ENCODE data around the gene ATP6V0A4.

The ATP6V0A4 gene

DNA sequence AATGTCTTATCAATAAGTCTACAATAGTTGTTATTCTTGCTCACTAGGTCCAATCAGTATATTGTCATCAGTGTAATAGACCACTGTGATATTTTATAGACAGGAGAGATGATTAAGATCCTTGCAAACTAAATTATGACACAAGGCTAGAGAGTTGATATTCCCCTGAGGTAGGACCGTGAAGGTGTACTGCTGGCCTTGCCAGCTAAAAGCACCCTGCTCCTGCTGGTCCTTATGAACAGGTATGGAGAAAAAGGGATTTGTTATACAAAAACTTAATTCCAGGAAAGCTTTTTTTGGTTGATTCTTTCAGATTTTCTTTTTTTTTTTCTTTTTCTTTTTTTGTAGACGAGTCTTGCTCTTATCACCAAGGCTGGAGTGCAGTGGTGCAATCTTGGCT, 17.0 kb downstream of the ATP6V0A4 start:
- H3K9me3 ChIP-seq, result no peaks in the 10 kb centered on the region
- H3K36me3 ChIP-seq, result no peaks in the 10 kb centered on the region
- H4K20me1 ChIP-seq, result no peaks in the 10 kb centered on the region
- TF ChIP-seq Cebpa-rat (IDR thresholded peaks at IDR 0.05), result no peak
- H3K27ac ChIP-seq, result no peak overlapping the region
- no peak overlapping the region for H3K4me3 ChIP-seq
- H3K27me3 ChIP-seq, result no peaks in the 10 kb centered on the region
- no peaks in the 10 kb centered on the region for H3K4me1 ChIP-seq
- H3K4me2 ChIP-seq, result no peak overlapping the region
- no peak overlapping the region for H3K9ac ChIP-seq

GRCh38 chr7:138776166-138776833, 21.7 kb downstream of the ATP6V0A4 start:
- Histone ChIP-seq H3K36me3 (no peaks in the 10 kb centered on the region), H3K27me3 (no peaks in the 10 kb centered on the region)

GRCh38 chr7:138773817-138774216, 24.2 kb downstream of the ATP6V0A4 start:
- Histone ChIP-seq H3K27ac (no peak overlapping the region), H3K36me3 (no peaks in the 10 kb centered on the region), H3K9me3 (no peaks in the 10 kb centered on the region), H3K4me3 (no peak overlapping the region), H3K4me1 (peaks cover 10% of the 10 kb centered on the region), H3K27me3 (no peaks in the 10 kb centered on the region), H4K20me1 (no peaks in the 10 kb centered on the region), H3K4me2 (no peak overlapping the region), H3K9ac (no peak overlapping the region)
- TF ChIP-seq Cebpa-rat (IDR thresholded peaks at IDR 0.05), result no peak

More at GRCh38 chr7:138776166-138776833, 21.7 kb downstream of the ATP6V0A4 start:
- Histone ChIP-seq H3K4me3 (no peak overlapping the region), H3K9ac (no peak overlapping the region), H3K27ac (no peak overlapping the region), H3K4me1 (no peaks in the 10 kb centered on the region), H3K4me2 (no peak overlapping the region), H4K20me1 (no peaks in the 10 kb centered on the region), H3K9me3 (no peaks in the 10 kb centered on the region)
- no peak for TF ChIP-seq Cebpa-rat (IDR thresholded peaks at IDR 0.05)

DNA sequence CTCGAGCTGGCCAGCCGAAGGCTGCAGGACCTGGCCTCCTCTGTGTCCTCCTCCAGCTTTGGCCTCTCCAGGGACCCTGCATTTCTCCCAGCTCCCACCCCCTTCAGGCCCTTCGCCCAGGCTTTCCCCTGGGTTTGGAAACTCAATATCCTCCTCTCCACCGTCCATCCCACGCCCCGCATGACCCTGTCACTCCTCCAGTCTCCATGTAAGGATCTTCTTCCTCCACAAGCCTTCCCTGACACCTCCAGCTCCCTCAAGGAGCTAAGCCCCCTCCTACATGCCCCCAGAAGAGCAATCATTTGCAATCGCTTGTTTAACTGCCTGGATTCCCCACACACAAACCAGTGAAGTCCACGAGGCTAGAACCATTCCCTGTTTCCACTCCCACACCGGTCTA, 24.8 kb downstream of the ATP6V0A4 start:
- no peak overlapping the region for H3K27ac ChIP-seq
- H3K27me3 ChIP-seq, result no peaks in the 10 kb centered on the region
- H3K9me3 ChIP-seq, result no peaks in the 10 kb centered on the region
- no peaks in the 10 kb centered on the region for H3K36me3 ChIP-seq
- peaks cover 16% of the 10 kb centered on the region for H3K4me1 ChIP-seq
- no peak overlapping the region for H3K4me3 ChIP-seq
- no peaks in the 10 kb centered on the region for H4K20me1 ChIP-seq
- TF ChIP-seq Cebpa-rat (IDR thresholded peaks at IDR 0.05), result no peak
- H3K9ac ChIP-seq, result no peak overlapping the region
- no peak overlapping the region for H3K4me2 ChIP-seq

GRCh38 chr7:138770904-138771303, 27.1 kb downstream of the ATP6V0A4 start:
- H3K4me1 ChIP-seq, result peaks cover 27% of the 10 kb centered on the region
- H4K20me1 ChIP-seq, result no peaks in the 10 kb centered on the region
- H3K9ac ChIP-seq, result no peak overlapping the region
- H3K27ac ChIP-seq, result no peak overlapping the region
- H3K4me3 ChIP-seq, result no peak overlapping the region
- no peaks in the 10 kb centered on the region for H3K36me3 ChIP-seq
- no peaks in the 10 kb centered on the region for H3K27me3 ChIP-seq
- H3K4me2 ChIP-seq, result no peak overlapping the region
- peaks cover 8% of the 10 kb centered on the region; the same call in 1 of the 2 replicates for H3K9me3 ChIP-seq
- TF ChIP-seq Cebpa-rat (IDR thresholded peaks at IDR 0.05), result no peak

DNA sequence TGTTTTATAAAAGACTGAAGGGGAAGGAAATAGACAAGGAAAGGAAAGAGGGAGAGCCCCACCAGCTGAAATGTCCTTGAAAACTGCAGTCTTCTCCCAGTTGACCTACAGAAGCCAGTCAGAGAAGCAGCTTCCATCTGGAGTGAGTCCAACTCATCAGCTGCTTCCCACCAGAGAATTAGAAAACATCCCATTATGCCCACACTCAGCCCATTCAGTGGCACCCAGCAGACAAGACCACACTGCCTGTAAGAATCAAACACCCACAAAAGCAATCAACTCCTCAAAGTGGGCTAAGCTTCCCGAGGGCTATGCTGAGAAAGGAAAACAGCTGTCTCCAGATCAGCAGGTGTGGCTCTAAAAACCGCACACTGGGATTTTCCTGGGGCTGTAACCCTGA, 29.8 kb downstream of the ATP6V0A4 start:
- Histone ChIP-seq H3K27me3 (no peaks in the 10 kb centered on the region), H3K4me2 (peak overlapping the region; percentile 7), H3K36me3 (no peaks in the 10 kb centered on the region), H3K27ac (peak overlapping the region; percentile 24; the same call in 1 of the 2 replicates), H4K20me1 (no peaks in the 10 kb centered on the region), H3K4me1 (peaks cover 49% of the 10 kb centered on the region), H3K9ac (no peak overlapping the region), H3K9me3 (peaks cover 12% of the 10 kb centered on the region; the same call in 1 of the 2 replicates), H3K4me3 (no peak overlapping the region)
- TF ChIP-seq Cebpa-rat (IDR thresholded peaks at IDR 0.05), result no peak

DNA sequence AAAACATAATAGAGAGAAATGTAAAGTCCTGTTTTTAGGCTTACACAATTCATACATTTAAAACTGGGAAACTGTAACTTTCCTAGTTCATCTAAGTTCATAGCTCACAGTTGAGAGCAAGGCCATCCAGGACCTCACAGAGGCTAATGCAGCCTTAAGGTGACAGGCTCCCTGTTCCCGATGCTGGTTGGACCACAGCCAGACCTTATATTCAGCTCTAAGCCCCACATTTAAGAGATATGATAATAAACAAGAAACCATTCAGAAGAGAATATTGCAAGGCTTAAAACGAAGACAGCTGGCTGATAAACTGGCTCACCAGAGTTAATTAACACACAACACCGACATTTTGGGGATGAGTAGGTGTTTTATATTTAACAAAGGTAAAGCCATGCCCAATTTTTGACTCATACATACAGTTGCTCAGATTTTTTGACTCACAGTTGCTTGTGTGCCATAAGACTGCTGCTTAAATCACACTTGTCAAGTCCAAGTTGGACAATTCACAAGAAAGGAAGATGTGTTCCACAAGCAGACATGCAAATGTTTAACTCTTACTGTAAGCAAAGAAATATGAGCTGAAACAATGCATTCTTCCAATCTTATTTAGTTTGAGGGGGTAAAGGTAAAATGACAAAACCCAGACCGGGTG, 41.3 kb downstream of the ATP6V0A4 start:
- Histone ChIP-seq H3K4me1 (peaks cover 19% of the 10 kb centered on the region), H3K9me3 (peaks cover 8% of the 10 kb centered on the region; the same call in 1 of the 2 replicates), H3K4me3 (no peak overlapping the region), H3K36me3 (no peaks in the 10 kb centered on the region), H3K27me3 (no peaks in the 10 kb centered on the region), H4K20me1 (no peaks in the 10 kb centered on the region), H3K27ac (no peak overlapping the region), H3K4me2 (no peak overlapping the region), H3K9ac (no peak overlapping the region)
- TF ChIP-seq Cebpa-rat (IDR thresholded peaks at IDR 0.05), result no peak

- Histone ChIP-seq H3K9me3 (peaks cover 2% of the 10 kb centered on the region; the same call in 1 of the 2 replicates), H4K20me1 (no peaks in the 10 kb centered on the region), H3K4me3 (no peak overlapping the region), H3K36me3 (no peaks in the 10 kb centered on the region), H3K27ac (no peak overlapping the region), H3K4me2 (no peak overlapping the region), H3K9ac (no peak overlapping the region), H3K4me1 (peaks cover 26% of the 10 kb centered on the region), H3K27me3 (no peaks in the 10 kb centered on the region)
- no peak for TF ChIP-seq Cebpa-rat (IDR thresholded peaks at IDR 0.05)
Measured at GRCh38 chr7:138755842-138756590, 42.0 kb downstream of the ATP6V0A4 start.

DNA sequence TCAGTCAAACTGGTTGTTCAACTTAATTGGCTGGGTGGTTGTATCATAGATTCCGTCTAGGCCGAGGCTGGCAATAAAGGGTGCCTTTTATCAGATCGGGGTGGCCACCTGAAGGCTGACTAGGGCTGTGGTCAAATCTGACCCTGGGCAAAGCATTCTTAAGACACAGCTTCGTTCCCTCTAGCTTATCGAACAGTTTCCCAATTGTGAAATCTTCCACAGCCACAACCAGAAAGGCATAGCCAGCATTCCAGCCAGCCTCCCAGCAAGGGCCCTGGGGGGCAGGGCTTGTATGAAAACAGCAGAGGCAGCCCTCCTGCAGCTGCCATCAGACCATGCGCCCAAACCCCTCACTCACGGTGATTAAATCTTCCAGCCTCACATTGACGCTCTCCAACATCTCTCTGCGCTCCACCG, 42.7 kb downstream of the ATP6V0A4 start:
- Histone ChIP-seq H3K27me3 (no peaks in the 10 kb centered on the region), H3K4me3 (no peak overlapping the region), H4K20me1 (no peaks in the 10 kb centered on the region), H3K36me3 (no peaks in the 10 kb centered on the region), H3K4me1 (peaks cover 33% of the 10 kb centered on the region), H3K9ac (no peak overlapping the region), H3K9me3 (no peaks in the 10 kb centered on the region), H3K27ac (no peak overlapping the region), H3K4me2 (no peak overlapping the region)
- TF ChIP-seq Cebpa-rat (IDR thresholded peaks at IDR 0.05), result no peak

- Histone ChIP-seq H3K4me2 (no peak overlapping the region), H3K4me1 (peaks cover 34% of the 10 kb centered on the region), H3K9me3 (no peaks in the 10 kb centered on the region), H3K27ac (peak overlapping the region; percentile 43), H3K4me3 (no peak overlapping the region), H3K9ac (no peak overlapping the region), H3K27me3 (no peaks in the 10 kb centered on the region), H3K36me3 (no peaks in the 10 kb centered on the region), H4K20me1 (no peaks in the 10 kb centered on the region)
- no peak for TF ChIP-seq Cebpa-rat (IDR thresholded peaks at IDR 0.05)
Measured at GRCh38 chr7:138753610-138754009, 44.4 kb downstream of the ATP6V0A4 start.

All from BLaER1 (cell line).